ENCODE data around the gene WSCD1.

The WSCD1 gene

DNA sequence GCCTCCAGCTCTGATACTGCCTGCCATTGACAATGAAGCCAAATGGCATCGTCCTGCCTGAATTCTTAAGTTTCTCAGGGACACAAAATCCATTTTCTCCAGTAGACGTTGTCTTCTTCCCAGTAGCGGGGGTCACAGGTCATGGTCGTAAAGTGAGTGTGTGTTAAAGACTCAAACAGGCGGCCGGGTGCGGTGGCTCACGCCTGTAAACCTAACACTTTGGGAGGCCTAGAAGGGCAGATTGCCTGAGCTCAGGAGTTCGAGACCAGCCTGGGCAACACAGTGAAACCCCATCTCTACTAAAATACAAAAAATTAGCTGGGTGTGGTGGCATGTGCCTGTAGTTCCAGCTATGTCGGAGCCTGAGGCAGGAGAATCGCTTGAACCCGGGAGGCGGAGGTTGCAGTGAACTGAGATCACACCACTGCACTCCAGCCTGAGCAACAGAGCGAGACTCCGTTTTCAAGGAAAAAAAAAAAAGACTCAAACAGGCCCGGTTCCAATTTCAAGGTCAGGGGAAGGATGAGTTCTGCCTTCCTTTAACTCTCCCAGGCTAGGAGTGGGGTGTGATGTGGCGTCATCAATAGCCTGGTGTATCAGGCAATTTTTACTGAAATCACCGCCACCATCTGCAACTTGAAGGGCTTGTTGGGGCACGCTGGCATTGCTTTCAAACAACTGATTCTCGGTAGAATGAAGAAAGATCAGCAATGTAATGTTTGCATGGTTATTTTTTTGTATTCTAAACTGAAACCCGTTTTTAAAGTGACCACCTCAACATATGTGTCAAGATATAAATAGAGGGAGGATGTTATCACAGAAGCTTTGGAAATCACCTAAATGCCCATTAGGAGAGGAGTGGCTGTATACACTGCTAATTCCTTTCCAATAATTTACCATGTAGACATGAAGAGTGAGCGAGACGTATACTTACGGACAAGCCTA lies 91.0 kb downstream of the WSCD1 start:
- DNase-seq = no peak

DNA sequence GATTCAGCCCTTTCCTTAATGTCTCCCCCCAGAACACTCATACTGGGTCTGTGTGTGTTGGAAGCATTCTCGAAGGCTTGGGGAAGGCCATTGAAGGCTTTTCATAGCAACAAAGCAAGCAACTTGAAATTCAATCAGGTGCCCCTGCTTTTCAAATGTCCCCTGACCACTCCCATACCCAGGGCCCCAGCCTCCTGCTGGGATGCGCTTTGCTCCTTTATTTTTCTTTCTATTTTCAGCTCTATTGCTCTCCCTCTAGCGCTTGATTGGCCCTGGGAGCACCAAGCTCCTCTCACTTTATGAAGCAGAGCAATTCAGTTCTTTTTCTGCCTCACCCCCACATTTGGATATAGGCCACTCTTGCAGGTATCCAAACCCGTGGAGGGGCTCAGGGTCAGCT lies 92.0 kb downstream of the WSCD1 start:
- DNase-seq = no peak

DNA sequence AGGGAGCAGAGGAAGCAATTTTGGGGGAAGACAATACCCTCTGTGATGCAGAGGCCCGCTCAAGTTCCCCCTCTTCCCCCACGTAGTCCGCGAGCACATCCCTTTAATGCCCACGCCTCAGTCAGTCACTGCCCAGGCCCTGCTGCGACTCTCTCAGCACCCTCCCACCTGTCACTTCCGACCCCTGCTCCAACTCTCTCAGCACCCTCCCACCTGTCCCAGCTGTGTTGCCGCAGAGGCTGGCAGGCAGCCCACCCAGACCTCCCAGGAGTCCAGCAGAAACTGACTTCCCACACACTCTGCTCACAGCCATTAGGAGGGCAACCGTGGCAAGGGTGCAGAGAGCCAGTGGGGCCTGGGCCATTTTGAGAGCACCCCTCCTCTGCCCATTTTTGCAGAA lies 92.7 kb downstream of the WSCD1 start:
- DNase-seq = no peak

DNA sequence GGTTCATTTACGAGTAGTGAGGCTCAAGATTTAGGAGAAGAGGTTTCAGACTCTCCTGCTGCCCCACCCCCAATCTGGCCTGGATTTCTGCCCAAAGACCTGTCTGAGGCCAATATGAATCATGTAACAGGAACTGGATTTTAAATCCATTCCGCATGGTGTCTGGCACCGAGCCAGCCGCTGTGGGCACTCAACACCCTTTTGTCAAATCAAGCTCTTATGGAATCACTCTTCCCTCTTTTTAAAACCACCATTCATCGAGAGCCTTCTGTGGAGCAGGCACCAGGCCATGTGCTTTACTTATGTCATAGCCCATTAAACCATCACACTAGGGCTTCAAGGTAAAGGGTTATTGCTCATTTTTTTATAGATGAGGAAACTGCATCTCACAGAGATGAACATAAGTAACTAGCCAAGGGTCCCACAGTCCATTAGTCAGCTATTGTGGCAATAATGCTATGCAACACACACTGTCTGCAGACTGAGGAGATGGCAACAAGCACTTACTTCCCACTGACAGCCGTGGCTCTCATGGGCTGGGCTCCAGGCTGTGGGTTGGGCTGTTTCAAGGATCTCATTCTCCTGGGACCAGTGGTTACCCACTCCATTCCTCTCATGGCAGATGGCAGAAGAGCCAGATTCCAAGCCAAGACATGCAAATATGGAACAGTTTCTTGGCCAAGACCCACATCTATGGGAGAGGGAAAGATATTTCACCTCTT lies 93.6 kb downstream of the WSCD1 start:
- peak; percentile 14 for DNase-seq

DNA sequence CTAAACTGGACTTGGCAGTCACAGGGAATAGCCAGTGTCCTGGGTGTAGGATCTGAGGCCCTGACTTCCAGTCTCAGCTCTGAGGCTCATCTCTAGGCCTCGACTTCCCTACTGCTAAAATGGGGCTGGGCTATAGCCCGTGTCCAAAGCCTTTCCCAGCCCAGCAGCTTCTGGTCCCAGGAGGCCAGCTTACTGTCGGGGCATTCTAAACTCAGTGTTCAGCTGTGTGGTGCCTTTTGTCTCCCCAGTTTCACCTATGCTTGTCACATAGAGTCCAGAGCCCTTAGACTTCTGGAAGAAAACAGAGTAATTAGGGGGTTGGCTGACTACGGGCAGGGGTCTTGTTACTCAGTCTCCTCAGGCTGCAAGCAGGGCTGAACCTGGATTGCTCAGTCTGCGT lies 94.8 kb downstream of the WSCD1 start:
- DNase-seq = no peak

DNA sequence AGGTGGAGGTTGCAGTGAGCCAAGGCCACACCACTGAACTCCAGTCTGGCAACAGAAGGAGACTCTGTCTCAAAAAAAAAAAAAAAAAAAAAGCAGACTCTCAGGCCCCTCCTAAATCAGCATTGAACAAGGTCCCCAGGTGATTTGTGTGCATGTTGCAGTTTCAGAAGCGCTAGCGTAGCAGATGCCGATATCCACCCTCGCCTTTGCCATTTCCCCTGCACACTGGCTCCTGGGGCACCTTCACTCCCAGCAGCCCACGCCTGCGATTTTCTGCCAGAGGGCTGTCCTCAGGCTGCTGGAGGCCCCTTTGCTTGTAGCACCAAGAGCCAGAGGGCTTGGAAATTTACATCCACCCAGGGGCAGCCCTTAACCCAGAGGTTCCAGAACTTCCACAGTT lies 95.6 kb downstream of the WSCD1 start:
- DNase-seq = no peak

DNA sequence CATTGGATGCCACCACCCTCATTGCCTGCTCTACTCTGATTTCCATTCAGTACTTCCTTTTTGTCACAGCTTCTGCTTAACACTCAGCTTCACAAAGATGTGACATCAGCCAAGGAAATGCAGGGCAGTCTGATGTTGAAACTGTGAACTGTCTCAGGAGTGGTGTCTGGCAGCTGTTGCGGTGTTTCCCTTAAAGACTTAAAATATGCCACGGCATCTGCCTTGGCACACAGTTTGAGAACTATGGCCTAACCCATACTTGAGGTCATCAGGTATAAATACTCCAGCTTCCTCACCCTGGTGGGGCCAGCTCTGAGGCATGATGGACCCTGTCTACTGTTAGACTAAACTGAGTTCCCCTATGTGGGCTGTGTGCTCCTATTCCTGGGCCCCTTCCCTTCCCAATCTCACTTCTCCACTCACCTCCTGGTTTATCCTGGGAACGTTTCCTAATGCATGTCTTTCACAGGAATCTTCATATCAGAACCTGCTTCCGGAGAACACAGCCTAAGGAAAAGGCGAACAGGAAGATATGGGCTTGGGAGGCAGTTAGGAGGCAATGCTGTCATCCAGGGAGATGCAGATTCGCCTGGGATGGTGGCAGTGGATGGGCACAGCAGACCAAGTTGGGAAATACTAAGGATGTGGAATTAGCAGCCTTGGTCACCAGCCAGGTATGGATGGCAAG lies 96.5 kb downstream of the WSCD1 start:
- DNase-seq = no peak

DNA sequence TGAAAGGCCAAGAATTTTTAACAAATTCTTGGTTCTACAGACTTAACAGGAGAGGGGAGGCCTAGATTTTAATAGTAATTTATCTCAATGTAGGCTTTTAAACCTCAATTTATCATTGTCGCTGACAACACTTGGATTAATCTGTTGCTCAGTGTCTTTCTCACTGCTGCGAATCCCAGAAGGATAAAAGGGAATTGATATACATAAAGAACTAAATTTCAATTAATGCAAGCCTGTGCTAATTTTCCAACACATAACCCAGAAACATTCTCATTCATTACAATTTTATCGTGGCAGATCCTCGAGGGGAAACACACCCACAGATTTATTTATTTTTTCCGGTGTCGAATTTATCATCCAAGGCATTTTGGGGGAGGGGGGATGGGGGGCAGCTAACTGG lies 98.1 kb downstream of the WSCD1 start:
- no peak for DNase-seq

DNA sequence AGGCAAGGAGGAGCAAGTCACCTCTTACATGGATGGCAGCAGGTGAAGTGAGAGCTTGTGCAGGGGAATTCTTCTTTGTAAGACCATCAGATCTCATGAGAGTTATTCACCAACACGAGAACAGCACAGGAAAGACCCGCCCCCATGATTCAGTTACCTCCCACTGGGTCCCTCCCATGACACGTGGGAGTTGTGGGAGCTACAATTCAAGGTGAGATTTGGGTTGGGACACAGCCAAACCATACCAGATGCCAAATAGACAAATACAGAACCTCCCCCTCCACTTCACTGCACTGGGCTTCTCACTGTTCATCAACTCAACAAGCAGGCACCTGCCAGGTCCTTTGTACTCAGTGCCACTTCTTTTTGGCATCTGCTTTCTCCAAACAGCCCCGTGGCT lies 100.2 kb downstream of the WSCD1 start:
- no peak for DNase-seq

DNA sequence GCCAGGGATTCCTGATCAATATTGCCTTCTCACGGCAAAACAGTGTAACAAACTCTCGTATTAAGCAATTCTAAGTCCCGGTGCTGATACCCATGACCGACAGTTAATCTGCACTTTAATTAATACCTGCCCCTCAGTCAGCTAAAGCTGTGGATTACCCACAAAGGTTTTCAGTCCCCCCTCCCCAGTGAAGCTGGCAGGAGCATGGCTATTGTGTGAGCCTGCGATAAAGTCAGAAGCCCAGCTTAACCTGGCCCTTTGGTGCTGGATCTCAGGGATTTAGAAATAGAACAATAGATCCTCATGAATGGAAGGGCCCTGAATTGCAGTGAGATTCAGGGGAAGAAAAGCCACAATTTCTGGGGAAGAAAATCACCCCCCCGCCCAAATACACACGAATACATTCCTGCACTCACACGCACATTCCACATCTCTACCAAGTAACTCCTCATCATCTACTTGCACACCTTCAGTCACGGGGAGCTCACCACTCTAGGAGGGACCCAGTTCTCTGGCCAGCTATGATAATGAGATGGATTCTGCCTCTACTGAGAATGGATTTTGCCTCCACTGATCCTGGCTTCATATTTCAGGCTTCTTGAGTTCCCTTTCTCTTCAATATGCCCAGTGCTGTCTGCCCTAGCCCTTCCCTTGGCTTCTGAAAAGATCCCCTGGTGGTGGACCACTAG lies 102.6 kb downstream of the WSCD1 start:
- DNase-seq = no peak

DNA sequence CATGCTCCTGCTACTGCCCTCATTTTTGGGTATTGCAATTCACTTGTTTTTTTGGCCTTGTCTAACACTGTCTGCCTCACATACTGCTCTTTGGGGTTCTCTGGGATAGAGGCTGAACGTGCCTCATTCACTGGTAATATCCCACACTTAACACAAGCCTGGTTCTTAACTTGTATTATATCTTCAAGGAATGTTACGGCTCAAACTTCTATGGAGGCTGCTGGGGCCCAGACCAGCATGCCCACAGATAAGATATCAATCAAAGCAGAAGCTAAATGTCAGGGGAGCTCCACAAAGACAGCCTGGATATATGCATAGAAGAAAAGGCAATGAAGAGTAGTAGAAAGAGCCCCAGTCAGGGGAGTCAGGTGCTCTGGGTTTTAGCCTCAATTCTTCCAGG lies 103.5 kb downstream of the WSCD1 start:
- DNase-seq = no peak

Data from fibroblast of skin of abdomen (primary cell).